Endothelial cell of umbilical vein (primary cell): Measurements from ENCODE around the gene TOM1. TPM values are rescaled to one million over a fixed set of nuclear protein-coding genes. Genes with fewer than 3 reads are reported as not detected.

Experiments
- BruUV-seq: library from RNA; stranded (reverse); fragments of 400-500 nt; replicated peaks from 2 replicates; lab custom pipeline; 2021; lab: Mats Ljungman, UMichigan
- CTCF ChIA-PET: fragments of 300-600, 350-600 bp; sonication (Branson Sonifier 250); formaldehyde crosslinking; loops from one replicate; lab custom pipeline; 2021; ENCODE audit warnings: antibody characterized with exemption, inconsistent platforms; lab: Charles Lee
- POLR2A ChIA-PET: fragments of 300-600, 350-600 bp; sonication (Branson Sonifier 250); formaldehyde crosslinking; loops from one replicate; lab custom pipeline; 2021; ENCODE audit warnings: antibody characterized with exemption, inconsistent platforms; lab: Charles Lee
- DNase-seq: peaks from one replicate; pipeline ENCODE4 v3.0.0-alpha.2; 2011; ENCODE audit warnings: low read depth, low spot score
- FAIRE-seq: peaks from 2 replicates; lab custom pipeline; 2011; peaks lifted over from hg19 to GRCh38; lab: Jason Lieb, UNC
- H2AFZ ChIP-seq: 2 replicates; pipeline ENCODE4 v1.6.0; 2012; ENCODE audit warnings: low read depth, low read length, control low read depth, inconsistent platforms
- H3K27ac ChIP-seq: 2 replicates; pipeline ENCODE4 v1.5.1; 2011; ENCODE audit warnings: low read depth, mild to moderate bottlenecking, control low read depth, low read length, moderate library complexity; ENCODE audit not compliant: insufficient read depth
- H3K27me3 ChIP-seq, 2 experiments: 2 replicates each; pipeline versions ENCODE4 v1.6.0 to v1.6.1; 2011; ENCODE audit warnings: low read length in 2 of 2, mixed read lengths in 1 of 2; ENCODE audit not compliant: control insufficient read depth in 2 of 2, insufficient read depth in 2 of 2
- H3K36me3 ChIP-seq, 2 experiments: 2 replicates in 1 of 2; 3 replicates in 1 of 2; pipeline ENCODE4 v1.5.1; 2011; ENCODE audit warnings: low read length in 2 of 2, mild to moderate bottlenecking in 1 of 2, moderate library complexity in 1 of 2; ENCODE audit not compliant: control insufficient read depth in 2 of 2, insufficient read depth in 2 of 2; ENCODE audit errors: extremely low read depth in 1 of 2
- H3K4me1 ChIP-seq: 3 replicates; pipeline ENCODE4 v1.5.1; 2011; ENCODE audit warnings: mild to moderate bottlenecking, low read length; ENCODE audit not compliant: control insufficient read depth, insufficient read depth; ENCODE audit errors: extremely low read depth
- H3K4me2 ChIP-seq: 2 replicates; pipeline ENCODE4 v1.6.1; 2011; ENCODE audit warnings: low read length, control low read depth, mixed read lengths; ENCODE audit not compliant: insufficient read depth
- H3K4me3 ChIP-seq, 3 experiments: fragments of 200-600 bp in 1 of 3; sonication (generic), shearing (Covaris generic) in 1 of 3; replicated peaks in 1 of 3; 2 replicates each; pipeline ENCODE4 v1.5.1; 2011 to 2016; ENCODE audit warnings: control low read depth in 3 of 3, low read length in 3 of 3, mild to moderate bottlenecking in 2 of 3, inconsistent platforms in 1 of 3, low read depth in 1 of 3, moderate library complexity in 1 of 3; ENCODE audit not compliant: insufficient read depth in 1 of 3
- H3K79me2 ChIP-seq: 2 replicates; pipeline ENCODE4 v1.6.0; 2012; ENCODE audit warnings: low read length, inconsistent platforms; ENCODE audit not compliant: control insufficient read depth, insufficient read depth
- H3K9ac ChIP-seq: replicated peaks from 2 replicates; pipeline ENCODE3; 2011; ENCODE audit warnings: low read length, control low read depth; ENCODE audit not compliant: insufficient read depth; ENCODE audit errors: extremely low read depth
- H3K9me1 ChIP-seq: replicated peaks from 3 replicates; pipeline ENCODE4 v1.6.0; 2011; ENCODE audit warnings: mild to moderate bottlenecking, low read length; ENCODE audit not compliant: control insufficient read depth, insufficient read depth; ENCODE audit errors: extremely low read depth
- H3K9me3 ChIP-seq: replicated peaks from 2 replicates; pipeline ENCODE4 v1.5.1; 2012; ENCODE audit warnings: low read length, inconsistent platforms; ENCODE audit not compliant: control insufficient read depth, insufficient read depth
- H4K20me1 ChIP-seq: replicated peaks from 2 replicates; pipeline ENCODE3; 2011; ENCODE audit warnings: mild to moderate bottlenecking, low read length; ENCODE audit not compliant: control insufficient read depth, insufficient read depth; ENCODE audit errors: extremely low read depth
- CTCF ChIP-seq, 2 donors: IDR thresholded peaks; 1 replicate in 1 of 2; 2 replicates in 1 of 2; pipeline ENCODE4 v1.5.1; 2011; ENCODE audit warnings: low read length in 2 of 2, mild to moderate bottlenecking in 2 of 2, moderate library complexity in 2 of 2, control low read depth in 1 of 2, inconsistent platforms in 1 of 2, low read depth in 1 of 2; ENCODE audit not compliant: insufficient read depth in 1 of 2; ENCODE audit errors: extremely low read depth in 1 of 2
- EZH2 ChIP-seq: IDR thresholded peaks from 2 replicates; pipeline ENCODE4 v1.6.1; 2012; ENCODE audit warnings: borderline replicate concordance, low read depth, mild to moderate bottlenecking, moderate library complexity, low read length, inconsistent platforms; ENCODE audit not compliant: severe bottlenecking
- FOS ChIP-seq: IDR thresholded peaks from 2 replicates; pipeline ENCODE4 v1.6.1; 2011; ENCODE audit warnings: mild to moderate bottlenecking, low read length, moderate library complexity, borderline replicate concordance; ENCODE audit not compliant: insufficient read depth
- GATA2 ChIP-seq: IDR thresholded peaks from 2 replicates; pipeline ENCODE4 v1.7.0; 2011; ENCODE audit warnings: low read depth, mild to moderate bottlenecking, moderate library complexity, mixed read lengths, low read length; ENCODE audit not compliant: insufficient read length, insufficient read depth
- JUN ChIP-seq: IDR thresholded peaks from 2 replicates; pipeline ENCODE4 v1.6.1; 2011; ENCODE audit warnings: borderline replicate concordance, low read depth; ENCODE audit not compliant: insufficient read length, insufficient read depth
- MAX ChIP-seq: IDR thresholded peaks from 2 replicates; pipeline ENCODE4 v1.6.1; 2011; ENCODE audit not compliant: insufficient read depth, insufficient read length
- MYC ChIP-seq: IDR thresholded peaks from one replicate; pipeline ENCODE4 v1.6.1; 2011; ENCODE audit warnings: mild to moderate bottlenecking, low read depth, low read length
- POLR2A ChIP-seq: IDR thresholded peaks from 2 replicates; pipeline ENCODE4 v1.6.1; 2012; ENCODE audit warnings: low read depth, mild to moderate bottlenecking, control low read depth, low read length
- POLR2AphosphoS5 ChIP-seq: IDR thresholded peaks from 2 replicates; pipeline ENCODE4 v1.6.1; 2012; ENCODE audit warnings: low read depth, mild to moderate bottlenecking, control low read depth, low read length, moderate library complexity; ENCODE audit not compliant: insufficient read depth
- dilution Hi-C: fragments of 300-500 bp; cut with MboI; formaldehyde crosslinking; loops from one replicate; pipeline ENCODE4 v1.15.0; 2019; ENCODE audit warnings: low sequenced_read_pairs; ENCODE audit not compliant: extremely low pct_ligation_motif_present
- intact Hi-C: fragments of 100-400 bp; cut with micrococcal nuclease; formaldehyde crosslinking; loops from one replicate; pipeline ENCODE4 v1.10.0; 2022
- microRNA-seq: library from miRNA; unstranded; fragments of <30 nt; microRNA quantifications from one replicate; pipeline ENCODE4 v1.2.0, GENCODE V29; 2021; ENCODE audit warnings: borderline number of aligned reads, borderline replicate concordance
- polyA plus RNA-seq, 4 experiments: library from polyadenylated mRNA; depleted of rRNA in 3 of 4; stranded (reverse) in 3 of 4; unstranded in 1 of 4; fragments of >200 nt; gene quantifications; 2 replicates each; pipeline versions ENCODE4 v1.2.1 to v1.2.3, GENCODE V29; 2011 to 2012; ENCODE audit warnings: missing spikeins in 1 of 4
- small RNA-seq: library from RNA; depleted of rRNA; stranded (forward); fragments of <200 nt; gene quantifications from one replicate; pipeline ENCODE3, GENCODE V24; 2012; ENCODE audit warnings: low replicate concordance, low read depth; ENCODE audit not compliant: insufficient read depth, insufficient read length
- total RNA-seq: library from RNA; stranded (reverse); gene quantifications from 2 replicates; pipeline ENCODE4 v1.2.3, GENCODE V29; 2021

The TOM1 gene
- total and polyA plus RNA-seq, 2 donors (not counting 3 experiments of a cell fraction or from before 2014, with no cell fraction given), result 36.4 to 74.4 TPM

- no peak overlapping the region for H3K4me3 ChIP-seq
- H3K27me3 ChIP-seq, result no peaks in the 10 kb centered on the region
- DNase-seq, result peak; percentile 45
- BruUV-seq, result no TSS peak
- peak overlapping the region; percentile 5 for H3K9ac ChIP-seq
- no peaks in the 10 kb centered on the region for H4K20me1 ChIP-seq
- peaks cover 17% of the 10 kb centered on the region for H3K4me1 ChIP-seq
- POLR2A ChIA-PET, result no interaction called here
- H3K79me2 ChIP-seq, result peaks cover 19% of the 10 kb centered on the region
- H3K9me3 ChIP-seq, result no peaks in the 10 kb centered on the region
- peak overlapping the region; percentile 17 for H2AFZ ChIP-seq
- peaks cover 7 to 11% of the 10 kb centered on the region in 2 experiments for H3K36me3 ChIP-seq
- intact Hi-C loops, result loop anchor here (2.0 kb wide), 1 partner anchor 16 kb away; the partner anchor contains the start of gene HMOX1
- no peaks in the 10 kb centered on the region for H3K9me1 ChIP-seq
- dilution Hi-C loops, result no loop called here
- CTCF ChIA-PET, result interaction anchor here (1.0 to 1.2 kb wide), 4 partner anchors 12 to 186 kb away, joined by 3 read pairs; no protein-coding TSS in a partner anchor
- FAIRE-seq, result no peak
- TF ChIP-seq MYC (no peak), MAX (no peak), POLR2A (no peak), EZH2 (no peak), POLR2AphosphoS5 (no peak), JUN (no peak), CTCF (IDR thresholded peaks at IDR 0.05; ENCODE audit: extremely low read depth in 1 of 2, insufficient read depth in 1 of 2, low read depth in 1 of 2, low read length in 2 of 2) (no peak), GATA2 (no peak), FOS (no peak)
- peak overlapping the region; percentile 8 for H3K27ac ChIP-seq
- H3K4me2 ChIP-seq, result no peak overlapping the region
Measured at GRCh38 chr22:35397095-35397904, 97.6 kb downstream of the TOM1 start.

Small RNA genes lying within 50 kb of the gene (microRNA-seq; reads per million reads assigned to microRNA genes)
- 5.4 reads per million, percentile 12 among the genes with 10 or more reads in this experiment for gene MIR3909
- gene MIR6069, result not detected

Small RNA genes lying within 50 kb of the gene (small RNA-seq; reads per million reads assigned to genes)
- gene MIR3909, result not detected
- not detected for gene MIR6069

Other genes with a start within 250 kb of the TOM1 start
- gene ISX, start 233.7 kb upstream of the TOM1 start, total RNA-seq, result not detected in 2 replicates
- not detected in 2 replicates for gene ISX, start 233.7 kb upstream of the TOM1 start, polyA plus RNA-seq
- gene HMGXB4, start 42.4 kb upstream of the TOM1 start, total RNA-seq, result 29.5 and 30.5 TPM in 2 replicates
- 11.1 and 12.2 TPM in 2 replicates for gene HMGXB4, start 42.4 kb upstream of the TOM1 start, polyA plus RNA-seq
- 29.2 and 41.1 TPM in 2 replicates for gene HMOX1, start 81.2 kb downstream of the TOM1 start, total RNA-seq
- 69.1 and 77.4 TPM in 2 replicates for gene HMOX1, start 81.2 kb downstream of the TOM1 start, polyA plus RNA-seq
- 111 and 125 TPM in 2 replicates for gene MCM5, start 100.2 kb downstream of the TOM1 start, total RNA-seq
- 67.8 and 69.5 TPM in 2 replicates for gene MCM5, start 100.2 kb downstream of the TOM1 start, polyA plus RNA-seq
- gene RASD2, start 240.9 kb downstream of the TOM1 start, total RNA-seq, result not detected in 2 replicates
- gene RASD2, start 240.9 kb downstream of the TOM1 start, polyA plus RNA-seq, result not detected in 2 replicates